Neural progenitor cell (in vitro differentiated cells): ENCODE results near the gene KLK4. TPM values are rescaled to one million over a fixed set of nuclear protein-coding genes. Genes with fewer than 3 reads are reported as not detected.

Experiments
- DNase-seq: peaks from one replicate; pipeline ENCODE4 v3.0.0-alpha.2; 2016; ENCODE audit warnings: low spot score
- H2AFZ ChIP-seq: fragments of 200-600 bp; sonication (generic); replicated peaks from 2 replicates; pipeline ENCODE4 v1.6.1; 2016; ENCODE audit warnings: antibody characterized with exemption
- H3F3A ChIP-seq: fragments of 200-600 bp; sonication (generic); 2 replicates; pipeline ENCODE4 v1.6.1; 2016; ENCODE audit warnings: antibody characterized with exemption, low read depth
- H3K27ac ChIP-seq: fragments of 200-600 bp; sonication (generic); 2 replicates; pipeline ENCODE4 v1.5.1; 2016; ENCODE audit warnings: mild to moderate bottlenecking
- H3K27me3 ChIP-seq: fragments of 200-600 bp; sonication (generic); 2 replicates; pipeline ENCODE4 v1.6.1; 2016; ENCODE audit warnings: mild to moderate bottlenecking, moderate library complexity
- H3K36me3 ChIP-seq: fragments of 200-600 bp; sonication (generic); 2 replicates; pipeline ENCODE4 v1.5.1; 2016
- H3K4me1 ChIP-seq: fragments of 200-600 bp; sonication (generic); 2 replicates; pipeline ENCODE4 v1.6.1; 2016; ENCODE audit warnings: mixed run types
- H3K4me2 ChIP-seq: fragments of 200-600 bp; sonication (generic); 2 replicates; pipeline ENCODE4 v1.6.1; 2016
- H3K4me3 ChIP-seq: fragments of 200-600 bp; sonication (generic); 2 replicates; pipeline ENCODE4 v1.5.1; 2016
- H3K79me2 ChIP-seq: fragments of 200-600 bp; sonication (generic); 2 replicates; pipeline ENCODE4 v1.6.1; 2016; ENCODE audit warnings: low read depth
- H3K9ac ChIP-seq: fragments of 200-600 bp; sonication (generic); 2 replicates; pipeline ENCODE4 v1.6.1; 2016
- H3K9me3 ChIP-seq: fragments of 200-600 bp; sonication (generic); 2 replicates; pipeline ENCODE4 v1.5.1; 2016; ENCODE audit warnings: low read depth
- H4K20me1 ChIP-seq: fragments of 200-600 bp; sonication (generic); 2 replicates; pipeline ENCODE4 v1.6.1; 2016; ENCODE audit warnings: low read depth
- H3K27ac Mint-ChIP-seq: 3 replicates; pipeline ENCODE4 v1.8.0; 2021; ENCODE audit warnings: mixed read lengths
- H3K27me3 Mint-ChIP-seq: 2 replicates; pipeline ENCODE4 v1.8.0; 2022; ENCODE audit warnings: low read depth, mild to moderate bottlenecking, inconsistent platforms, moderate library complexity, mixed read lengths; ENCODE audit not compliant: insufficient read depth
- H3K36me3 Mint-ChIP-seq: 3 replicates; pipeline ENCODE4 v1.8.0; 2021; ENCODE audit warnings: mixed read lengths
- H3K4me1 Mint-ChIP-seq: 3 replicates; pipeline ENCODE4 v1.8.0; 2021; ENCODE audit warnings: mixed read lengths
- H3K4me3 Mint-ChIP-seq: 3 replicates; pipeline ENCODE4 v1.8.0; 2021; ENCODE audit warnings: mild to moderate bottlenecking, moderate library complexity, mixed read lengths
- H3K9me3 Mint-ChIP-seq: 3 replicates; pipeline ENCODE4 v1.8.0; 2020; ENCODE audit warnings: mixed read lengths
- EZH2 ChIP-seq: fragments of 200-600 bp; sonication (generic); IDR thresholded peaks from 2 replicates; pipeline ENCODE4 v1.6.1; 2017; ENCODE audit warnings: antibody characterized with exemption, mild to moderate bottlenecking, moderate library complexity
- EZH2phosphoT487 ChIP-seq: fragments of 200-600 bp; sonication (generic); IDR thresholded peaks from 2 replicates; pipeline ENCODE4 v1.6.1; 2017; ENCODE audit warnings: antibody characterized with exemption
- total RNA-seq: library from RNA; depleted of rRNA; stranded (reverse); fragments of >200 nt; gene quantifications from 2 replicates; pipeline ENCODE4 v1.2.3, GENCODE V29; 2015; ENCODE audit warnings: low replicate concordance
- TF ChIP-seq, protein P1 (sequence below): fragments of 200-600 bp; sonication (generic); IDR thresholded peaks from 2 replicates; pipeline ENCODE4 v1.5.1; 2017; ENCODE audit warnings: antibody characterized with exemption, mild to moderate bottlenecking

KLK4 gene
- total RNA-seq, 1 donor from 2014 or later, result not detected

DNA sequence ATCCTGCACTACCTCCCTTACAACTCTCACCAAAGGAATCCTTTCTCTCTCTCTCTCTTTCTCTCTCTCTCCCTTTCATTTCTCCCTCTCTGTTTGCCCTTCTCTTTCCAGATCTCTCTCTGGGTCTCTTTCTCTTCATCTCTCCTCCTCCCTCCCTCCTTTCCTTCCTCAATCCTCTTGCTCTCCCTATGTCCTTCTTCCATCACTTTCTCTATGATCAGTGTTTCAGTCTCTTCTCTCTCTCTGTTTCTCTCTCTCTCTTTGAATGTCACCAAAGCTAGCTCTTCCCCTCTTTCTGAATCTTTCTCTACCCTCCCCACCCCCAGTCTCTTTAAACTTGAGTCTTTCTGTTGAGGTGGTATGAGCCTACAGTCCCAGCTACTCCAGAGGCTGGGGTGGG lies 19.8 kb upstream of the KLK4 start:
- Histone ChIP-seq H2AFZ (no peak overlapping the region), H3K79me2 (no peaks in the 10 kb centered on the region), H3K9ac (no peak overlapping the region), H3K4me1 (no peaks in the 10 kb centered on the region), H4K20me1 (no peaks in the 10 kb centered on the region), H3K4me3 (no peak overlapping the region), H3K36me3 (no peaks in the 10 kb centered on the region), H3K27me3 (peaks cover 24% of the 10 kb centered on the region), H3F3A (peaks cover 5% of the 10 kb centered on the region), H3K4me2 (no peak overlapping the region), H3K27ac (no peak overlapping the region), H3K9me3 (no peaks in the 10 kb centered on the region)
- H3K27me3 Mint-ChIP-seq, result peaks cover 12% of the 10 kb centered on the region
- H3K4me1 Mint-ChIP-seq, result peaks cover 4% of the 10 kb centered on the region
- DNase-seq, result no peak
- peaks cover 2% of the 10 kb centered on the region for H3K9me3 Mint-ChIP-seq
- TF ChIP-seq, protein P1, sequence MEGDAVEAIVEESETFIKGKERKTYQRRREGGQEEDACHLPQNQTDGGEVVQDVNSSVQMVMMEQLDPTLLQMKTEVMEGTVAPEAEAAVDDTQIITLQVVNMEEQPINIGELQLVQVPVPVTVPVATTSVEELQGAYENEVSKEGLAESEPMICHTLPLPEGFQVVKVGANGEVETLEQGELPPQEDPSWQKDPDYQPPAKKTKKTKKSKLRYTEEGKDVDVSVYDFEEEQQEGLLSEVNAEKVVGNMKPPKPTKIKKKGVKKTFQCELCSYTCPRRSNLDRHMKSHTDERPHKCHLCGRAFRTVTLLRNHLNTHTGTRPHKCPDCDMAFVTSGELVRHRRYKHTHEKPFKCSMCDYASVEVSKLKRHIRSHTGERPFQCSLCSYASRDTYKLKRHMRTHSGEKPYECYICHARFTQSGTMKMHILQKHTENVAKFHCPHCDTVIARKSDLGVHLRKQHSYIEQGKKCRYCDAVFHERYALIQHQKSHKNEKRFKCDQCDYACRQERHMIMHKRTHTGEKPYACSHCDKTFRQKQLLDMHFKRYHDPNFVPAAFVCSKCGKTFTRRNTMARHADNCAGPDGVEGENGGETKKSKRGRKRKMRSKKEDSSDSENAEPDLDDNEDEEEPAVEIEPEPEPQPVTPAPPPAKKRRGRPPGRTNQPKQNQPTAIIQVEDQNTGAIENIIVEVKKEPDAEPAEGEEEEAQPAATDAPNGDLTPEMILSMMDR, result no peak
- no peak overlapping the region for H3K27ac Mint-ChIP-seq
- H3K36me3 Mint-ChIP-seq, result no peaks in the 10 kb centered on the region
- no peak overlapping the region for H3K4me3 Mint-ChIP-seq

DNA sequence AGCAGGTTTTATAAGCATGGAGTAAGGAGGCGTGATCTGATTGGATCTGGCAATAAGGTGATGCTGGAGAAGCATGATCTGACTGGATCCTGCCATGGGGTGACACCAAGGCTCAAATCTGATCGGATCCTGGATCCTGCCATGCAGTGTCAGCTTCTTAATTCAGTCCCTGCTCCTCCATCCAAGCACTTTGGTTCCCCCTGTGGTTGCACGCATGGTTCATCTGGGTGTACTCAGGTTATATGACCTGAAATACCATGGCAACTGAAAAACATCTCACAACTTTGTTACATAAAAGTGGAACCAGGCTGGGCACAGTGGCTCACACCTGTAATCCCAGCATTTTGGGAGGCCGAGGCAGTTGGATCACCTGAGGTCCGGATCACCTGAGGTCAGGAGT lies 17.6 kb upstream of the KLK4 start:
- Histone ChIP-seq H3F3A (peaks cover 5% of the 10 kb centered on the region), H3K27me3 (peaks cover 43% of the 10 kb centered on the region), H3K4me2 (no peak overlapping the region), H3K79me2 (no peaks in the 10 kb centered on the region), H3K9me3 (no peaks in the 10 kb centered on the region), H3K9ac (no peak overlapping the region), H3K27ac (no peak overlapping the region), H3K4me1 (no peaks in the 10 kb centered on the region), H2AFZ (no peak overlapping the region), H3K36me3 (no peaks in the 10 kb centered on the region), H3K4me3 (no peak overlapping the region), H4K20me1 (no peaks in the 10 kb centered on the region)
- no peak for DNase-seq
- Mint-ChIP-seq H3K27ac (no peak overlapping the region), H3K36me3 (no peaks in the 10 kb centered on the region), H3K9me3 (peaks cover 2% of the 10 kb centered on the region), H3K4me3 (no peak overlapping the region), H3K27me3 (peaks cover 10% of the 10 kb centered on the region), H3K4me1 (peaks cover 4% of the 10 kb centered on the region)
- TF ChIP-seq EZH2phosphoT487, result no peak
- no peak for TF ChIP-seq EZH2
- TF ChIP-seq, protein P1, result no peak

GRCh38 chr19:50926144-50926543 lies 14.9 kb upstream of the KLK4 start:
- no peaks in the 10 kb centered on the region for H3K36me3 ChIP-seq
- H3K4me3 Mint-ChIP-seq, result no peak overlapping the region
- no peak for DNase-seq
- H3K4me3 ChIP-seq, result no peak overlapping the region
- H3K27me3 Mint-ChIP-seq, result peaks cover 10% of the 10 kb centered on the region
- H3K27ac Mint-ChIP-seq, result no peak overlapping the region
- H3F3A ChIP-seq, result peaks cover 5% of the 10 kb centered on the region
- H3K9ac ChIP-seq, result no peak overlapping the region
- TF ChIP-seq, protein P1, result no peak
- no peak for TF ChIP-seq EZH2
- no peak for TF ChIP-seq EZH2phosphoT487
- no peaks in the 10 kb centered on the region for H3K4me1 ChIP-seq
- H3K27ac ChIP-seq, result no peak overlapping the region
- peaks cover 2% of the 10 kb centered on the region for H3K9me3 Mint-ChIP-seq
- peaks cover 62% of the 10 kb centered on the region for H3K27me3 ChIP-seq
- H2AFZ ChIP-seq, result no peak overlapping the region
- no peaks in the 10 kb centered on the region for H3K36me3 Mint-ChIP-seq
- no peaks in the 10 kb centered on the region for H3K79me2 ChIP-seq
- H4K20me1 ChIP-seq, result no peaks in the 10 kb centered on the region
- no peak overlapping the region for H3K4me2 ChIP-seq
- H3K4me1 Mint-ChIP-seq, result peaks cover 12% of the 10 kb centered on the region
- H3K9me3 ChIP-seq, result no peaks in the 10 kb centered on the region
